Measurements from ENCODE around the gene NKAIN2. TPM values are rescaled to one million over a fixed set of nuclear protein-coding genes. Genes with fewer than 3 reads are reported as not detected.
"Not testable (repeated sequence)": the region's sequence is repeated elsewhere in the genome, so short reads cannot be mapped to it uniquely, and the experiment has no call there.

The NKAIN2 gene
- total RNA-seq, 1 donor from 2014 or later, result 0.56 TPM

DNA sequence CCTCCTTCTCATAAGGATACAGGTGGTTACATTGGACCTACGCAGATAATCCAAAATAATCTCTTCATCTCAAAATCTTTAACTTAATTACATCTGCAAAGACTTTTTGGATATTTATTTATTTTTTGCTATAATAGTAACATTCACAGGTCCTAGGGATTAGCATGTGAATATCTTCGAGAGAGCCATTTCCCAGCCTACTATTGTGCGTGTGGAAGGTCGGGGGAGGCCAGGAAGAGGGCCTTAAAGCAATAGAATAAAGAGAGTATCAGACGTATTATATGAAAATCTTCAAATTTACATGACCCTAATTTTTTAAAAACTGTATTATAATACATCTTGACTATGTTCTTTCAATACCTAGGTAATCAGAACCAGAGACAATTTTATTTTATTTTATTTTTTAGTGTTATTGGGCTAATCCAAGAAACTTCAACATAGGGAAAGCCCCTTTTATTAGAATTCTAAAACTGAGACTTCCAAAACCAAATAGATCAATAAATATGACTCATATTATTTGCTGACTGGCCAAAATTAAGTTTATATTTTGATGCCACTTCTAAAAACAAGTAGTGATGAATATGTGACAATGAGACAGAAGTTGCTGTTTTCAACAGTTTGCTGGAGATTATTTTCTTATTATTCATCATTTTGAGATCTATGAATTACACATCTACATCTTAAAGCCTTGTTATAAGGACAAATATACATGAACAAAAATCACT, 536.1 kb downstream of the NKAIN2 start:
- Mint-ChIP-seq H3K27ac (ENCODE audit: unreplicated experiment) (no peak overlapping the region), H3K4me1 (ENCODE audit: low read depth, unreplicated experiment) (no peaks in the 10 kb centered on the region), H3K27me3 (ENCODE audit: unreplicated experiment) (no peaks in the 10 kb centered on the region), H3K4me3 (ENCODE audit: unreplicated experiment) (no peak overlapping the region), H3K36me3 (ENCODE audit: unreplicated experiment) (no peaks in the 10 kb centered on the region), H3K9me3 (ENCODE audit: unreplicated experiment) (peaks cover 2% of the 10 kb centered on the region)
- no peak for DNase-seq
- TF ChIP-seq CTCF (IDR thresholded peaks at IDR 0.05; ENCODE audit: partially characterized antibody, unreplicated experiment), result no peak

- not testable (repeated sequence) for H3K9me3 Mint-ChIP-seq (ENCODE audit: unreplicated experiment); H3K27me3 Mint-ChIP-seq (ENCODE audit: unreplicated experiment); DNase-seq; H3K36me3 Mint-ChIP-seq (ENCODE audit: unreplicated experiment); H3K4me3 Mint-ChIP-seq (ENCODE audit: unreplicated experiment); H3K4me1 Mint-ChIP-seq (ENCODE audit: low read depth, unreplicated experiment); H3K27ac Mint-ChIP-seq (ENCODE audit: unreplicated experiment)
These were observed 544.7 kb downstream of the NKAIN2 start for GRCh38 chr6:124348339-124348738.

GRCh38 chr6:124355146-124355545, 551.5 kb downstream of the NKAIN2 start:
- Mint-ChIP-seq H3K4me1 (ENCODE audit: low read depth, unreplicated experiment) (peaks cover 14% of the 10 kb centered on the region), H3K9me3 (ENCODE audit: unreplicated experiment) (peaks cover 3% of the 10 kb centered on the region), H3K4me3 (ENCODE audit: unreplicated experiment) (no peak overlapping the region), H3K27me3 (ENCODE audit: unreplicated experiment) (no peaks in the 10 kb centered on the region), H3K27ac (ENCODE audit: unreplicated experiment) (no peak overlapping the region), H3K36me3 (ENCODE audit: unreplicated experiment) (no peaks in the 10 kb centered on the region)
- TF ChIP-seq CTCF (IDR thresholded peaks at IDR 0.05; ENCODE audit: partially characterized antibody, unreplicated experiment), result no peak
- DNase-seq, result no peak

DNA sequence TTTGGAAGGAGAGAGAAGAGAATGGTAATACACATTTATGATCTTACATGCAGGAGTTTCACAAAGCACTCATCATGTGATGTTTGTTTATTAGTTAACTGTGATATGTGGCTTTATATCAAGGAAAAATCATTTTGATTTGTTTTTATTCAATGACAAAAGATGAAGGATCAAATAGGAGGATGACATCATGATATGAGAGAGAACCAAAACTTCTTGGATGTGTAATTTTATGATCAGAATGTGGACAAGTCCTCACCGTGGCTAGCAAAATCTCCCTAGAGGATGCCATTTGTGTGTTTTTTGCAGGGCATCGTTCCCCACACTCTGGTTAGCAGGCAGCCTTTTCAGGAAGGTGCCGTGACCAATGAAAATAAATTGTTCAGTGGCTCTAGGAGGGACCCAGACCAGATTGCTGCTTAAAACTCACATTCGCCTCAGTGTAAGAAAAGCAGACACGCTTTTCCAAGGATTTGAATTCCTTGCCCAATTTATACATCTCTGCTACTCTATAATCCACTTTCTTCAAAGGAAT, 552.7 kb downstream of the NKAIN2 start:
- no peaks in the 10 kb centered on the region for H3K36me3 Mint-ChIP-seq (ENCODE audit: unreplicated experiment)
- no peaks in the 10 kb centered on the region for H3K27me3 Mint-ChIP-seq (ENCODE audit: unreplicated experiment)
- H3K4me1 Mint-ChIP-seq (ENCODE audit: low read depth, unreplicated experiment), result peaks cover 14% of the 10 kb centered on the region
- no peak overlapping the region for H3K4me3 Mint-ChIP-seq (ENCODE audit: unreplicated experiment)
- TF ChIP-seq CTCF (IDR thresholded peaks at IDR 0.05; ENCODE audit: partially characterized antibody, unreplicated experiment), result no peak
- peaks cover 3% of the 10 kb centered on the region for H3K9me3 Mint-ChIP-seq (ENCODE audit: unreplicated experiment)
- H3K27ac Mint-ChIP-seq (ENCODE audit: unreplicated experiment), result peak overlapping the region; percentile 67
- DNase-seq, result no peak

GRCh38 chr6:124356811-124357210, 553.1 kb downstream of the NKAIN2 start:
- H3K4me3 Mint-ChIP-seq (ENCODE audit: unreplicated experiment), result no peak overlapping the region
- no peak for DNase-seq
- peaks cover 3% of the 10 kb centered on the region for H3K9me3 Mint-ChIP-seq (ENCODE audit: unreplicated experiment)
- no peak for TF ChIP-seq CTCF (IDR thresholded peaks at IDR 0.05; ENCODE audit: partially characterized antibody, unreplicated experiment)
- H3K36me3 Mint-ChIP-seq (ENCODE audit: unreplicated experiment), result no peaks in the 10 kb centered on the region
- no peaks in the 10 kb centered on the region for H3K27me3 Mint-ChIP-seq (ENCODE audit: unreplicated experiment)
- peaks cover 14% of the 10 kb centered on the region for H3K4me1 Mint-ChIP-seq (ENCODE audit: low read depth, unreplicated experiment)
- no peak overlapping the region for H3K27ac Mint-ChIP-seq (ENCODE audit: unreplicated experiment)

Data from glutamatergic neuron (in vitro differentiated cells).